Forelimb muscle (tissue), 1 donor: ENCODE results near the gene ZBTB7C. TPM values are rescaled to one million over a fixed set of nuclear protein-coding genes. Genes with fewer than 3 reads are reported as not detected.

Experiments used
- DNase-seq: peaks from one replicate; pipeline ENCODE4 v3.0.0-alpha.2; 2013; ENCODE audit warnings: low read depth
- polyA plus RNA-seq: library from polyadenylated mRNA; unstranded; fragments of 120-200 nt; gene quantifications from one replicate; pipeline ENCODE4 v1.2.1, GENCODE V29; 2013; ENCODE audit not compliant: insufficient read length

Gene ZBTB7C
- polyA plus RNA-seq, 1 donor = 4.0 TPM

- no peak for DNase-seq
Observed at GRCh38 chr18:48217258-48218250, 191.6 kb downstream of the ZBTB7C start.

- no peak for DNase-seq
Observed at GRCh38 chr18:48216639-48217257, 192.4 kb downstream of the ZBTB7C start.

DNA sequence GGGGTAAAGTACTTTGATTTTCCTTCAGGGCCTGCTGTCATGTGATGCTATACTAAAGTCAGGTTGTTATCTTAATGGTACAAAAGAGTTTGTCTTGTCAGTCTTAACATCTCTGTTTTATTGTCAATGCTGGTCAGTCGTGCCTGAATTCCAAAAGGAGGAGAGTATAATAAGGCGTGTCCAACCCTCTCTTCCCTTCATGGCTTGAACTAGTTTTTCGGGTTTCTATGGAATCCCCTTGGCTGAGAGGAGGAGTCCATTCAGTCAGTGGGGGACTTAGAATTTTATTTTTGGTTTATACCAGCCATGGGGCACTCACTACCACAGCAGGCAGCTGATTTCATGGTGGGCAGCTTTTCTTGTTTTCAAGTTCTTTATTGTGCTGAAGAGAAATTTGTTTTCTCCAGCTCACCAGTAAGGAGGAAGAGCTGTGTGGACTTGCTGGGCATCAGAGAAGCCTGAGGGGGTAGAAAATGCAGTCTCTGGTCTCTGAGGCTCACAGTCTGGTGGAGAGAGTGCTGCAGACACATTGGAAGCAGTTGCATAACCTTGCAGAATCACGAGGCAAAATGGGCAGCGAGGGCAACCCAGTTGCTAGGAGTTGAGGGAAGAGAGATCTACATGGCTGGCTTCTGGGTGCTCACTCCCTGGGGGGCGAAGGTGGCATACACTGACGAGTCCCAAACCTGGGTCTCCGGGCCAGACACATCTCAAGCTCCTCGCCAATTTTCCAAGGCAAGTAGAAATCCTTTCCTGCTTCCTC is 193.1 kb downstream of the ZBTB7C start:
- no peak for DNase-seq

DNA sequence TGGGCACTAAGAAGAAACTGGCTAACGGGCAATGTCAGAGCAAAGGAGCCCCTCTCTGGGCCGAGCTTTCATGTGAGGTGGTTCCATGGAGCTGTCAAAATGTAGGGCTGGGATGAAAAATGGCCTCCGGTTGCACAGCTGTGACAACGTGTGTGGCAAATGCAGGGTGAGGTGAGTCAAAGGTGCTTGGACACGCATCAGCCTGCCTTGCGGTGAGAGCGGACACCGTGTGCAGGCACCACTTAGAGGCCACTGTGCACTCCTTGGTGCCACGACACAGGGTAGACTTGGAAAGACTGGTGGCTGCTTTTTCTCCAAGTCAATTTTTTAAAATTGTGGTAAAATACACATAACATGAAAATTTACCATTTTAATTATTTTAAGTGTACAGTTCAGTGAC is 195.4 kb downstream of the ZBTB7C start:
- DNase-seq = no peak

- no peak for DNase-seq
Observed at GRCh38 chr18:48208432-48209140, 200.6 kb downstream of the ZBTB7C start.

DNA sequence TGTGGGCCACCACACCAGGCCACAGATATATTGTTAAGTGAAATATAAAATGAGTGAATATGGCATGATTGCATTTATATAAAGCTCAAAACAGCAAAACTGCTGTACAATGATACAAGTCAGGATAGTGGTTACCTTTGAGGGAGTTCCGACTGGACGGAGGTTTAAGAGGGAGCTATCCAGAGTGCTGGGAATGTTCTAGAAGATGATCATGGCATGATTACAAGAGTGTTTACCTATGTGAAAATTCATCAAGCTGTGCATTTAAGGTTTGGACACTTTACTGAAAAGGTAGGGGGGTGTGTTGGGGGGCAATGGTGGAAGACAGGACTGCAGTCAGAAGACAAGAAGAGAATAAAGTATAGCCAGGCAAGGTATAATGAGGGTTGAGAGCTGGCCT is 201.4 kb downstream of the ZBTB7C start:
- no peak for DNase-seq

- no peak for DNase-seq
Observed at GRCh38 chr18:48206887-48207286, 202.3 kb downstream of the ZBTB7C start.

GRCh38 chr18:48203961-48204666 is 205.1 kb downstream of the ZBTB7C start:
- DNase-seq = no peak

GRCh38 chr18:48203288-48203945 is 205.8 kb downstream of the ZBTB7C start:
- no peak for DNase-seq

DNA sequence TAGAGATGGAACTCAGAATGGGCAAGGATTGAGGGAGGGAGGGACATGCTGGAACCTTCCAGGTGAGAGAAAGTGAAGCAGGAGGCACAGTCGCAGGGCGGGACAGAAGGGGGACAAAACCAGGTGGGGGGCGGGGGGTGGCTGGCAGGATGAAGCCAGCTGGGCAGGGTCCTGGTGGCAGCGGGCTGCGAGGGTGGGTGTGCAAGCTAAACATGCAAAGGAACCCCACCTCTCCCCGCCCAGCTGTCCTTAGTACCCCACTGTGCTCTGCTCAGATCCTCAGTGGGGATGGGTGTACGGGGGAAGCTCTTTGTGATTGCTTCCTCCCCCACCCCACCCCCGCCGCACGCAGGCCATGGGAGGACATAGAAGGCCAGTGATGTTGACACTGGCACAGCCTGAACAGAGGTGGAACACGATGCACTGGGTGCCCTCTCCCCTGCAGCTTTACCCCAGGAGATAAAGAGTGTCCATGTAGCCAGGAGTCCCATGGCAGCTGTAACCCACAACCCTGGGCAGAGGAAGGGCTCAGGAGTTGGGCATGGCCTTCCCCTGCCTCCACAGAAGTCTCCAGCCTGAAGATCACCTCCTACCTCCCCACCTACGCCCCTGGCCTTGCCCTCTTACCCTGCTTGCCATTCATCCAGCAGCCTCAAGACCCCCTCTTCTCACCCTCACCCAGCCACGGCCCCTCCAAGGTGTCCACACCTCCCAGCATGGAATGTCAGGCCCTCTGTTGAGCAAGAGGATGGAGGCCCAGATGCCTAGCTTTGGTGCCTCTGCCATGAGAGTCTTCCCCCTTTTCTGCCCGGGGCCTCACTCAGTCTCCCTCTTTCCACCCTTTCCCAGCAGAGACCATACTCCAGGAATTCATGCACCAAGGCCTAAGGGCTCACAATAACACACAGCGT is 206.6 kb downstream of the ZBTB7C start:
- DNase-seq = no peak

- no peak for DNase-seq
Observed at GRCh38 chr18:48202006-48202348, 207.2 kb downstream of the ZBTB7C start.

DNA sequence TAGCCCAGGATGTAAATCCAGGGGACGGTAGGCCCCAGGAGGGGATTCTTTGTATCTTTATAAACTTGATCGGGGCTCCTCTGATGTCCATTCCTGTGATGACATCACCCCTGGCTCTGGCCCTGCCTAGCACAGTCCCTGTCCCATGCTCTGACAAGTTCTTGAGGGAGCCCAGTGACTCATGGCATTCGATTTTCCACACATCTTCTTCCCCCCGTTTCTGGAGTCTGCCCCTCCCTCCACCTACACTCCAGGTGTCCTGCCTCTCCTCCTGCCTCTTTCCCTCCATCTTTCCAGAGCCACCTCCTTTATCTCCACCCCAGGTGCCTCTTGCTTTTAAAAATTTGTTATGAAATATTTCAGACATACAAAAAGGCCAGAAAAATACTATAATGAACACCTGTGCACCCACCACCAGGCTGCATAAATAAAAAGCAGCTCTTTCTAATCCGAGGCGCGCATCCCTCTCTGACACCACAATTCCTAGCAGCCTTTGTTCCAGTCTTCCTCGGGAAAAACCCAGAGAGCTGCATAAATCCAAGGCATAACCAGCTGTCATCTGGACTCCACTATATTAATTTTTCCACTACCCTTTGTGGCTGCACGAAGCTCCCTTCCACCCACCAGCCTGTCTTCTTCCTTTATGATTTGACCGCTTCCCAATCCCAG is 207.7 kb downstream of the ZBTB7C start:
- DNase-seq = no peak

GRCh38 chr18:48200631-48201336 is 208.4 kb downstream of the ZBTB7C start:
- no peak for DNase-seq

GRCh38 chr18:48199399-48199798 is 209.8 kb downstream of the ZBTB7C start:
- DNase-seq = no peak

- DNase-seq = no peak
Observed at GRCh38 chr18:48197819-48198218, 211.4 kb downstream of the ZBTB7C start.

GRCh38 chr18:48195787-48196186 is 213.4 kb downstream of the ZBTB7C start:
- no peak for DNase-seq

GRCh38 chr18:48194591-48195181 is 214.5 kb downstream of the ZBTB7C start:
- no peak for DNase-seq
